Hepatocyte (in vitro differentiated cells): ENCODE results near the gene PDF. TPM values are rescaled to one million over a fixed set of nuclear protein-coding genes. Genes with fewer than 3 reads are reported as not detected.
A peak's percentile ranks its signal among the peaks of the same experiment; 100 is the strongest.
"Not testable (repeated sequence)": the region's sequence is repeated elsewhere in the genome, so short reads cannot be mapped to it uniquely, and the experiment has no call there.

Experiments used
- DNase-seq: peaks from one replicate; pipeline ENCODE4 v3.0.0-alpha.2; 2016; ENCODE audit warnings: low spot score
- H2AFZ ChIP-seq: fragments of 200-600 bp; sonication (generic); 2 replicates; pipeline ENCODE4 v1.6.0; 2016; ENCODE audit warnings: antibody characterized with exemption, mild to moderate bottlenecking
- H3K27ac ChIP-seq: fragments of 200-600 bp; sonication (generic); 2 replicates; pipeline ENCODE4 v1.5.1; 2016; ENCODE audit warnings: mild to moderate bottlenecking
- H3K27me3 ChIP-seq: fragments of 200-600 bp; sonication (generic); 2 replicates; pipeline ENCODE4 v1.6.1; 2016
- H3K36me3 ChIP-seq: fragments of 200-600 bp; sonication (generic); replicated peaks from 2 replicates; pipeline ENCODE4 v1.5.1; 2016; ENCODE audit warnings: low read depth; ENCODE audit not compliant: insufficient read depth
- H3K4me1 ChIP-seq: fragments of 200-600 bp; sonication (generic); 2 replicates; pipeline ENCODE4 v1.5.1; 2016; ENCODE audit warnings: mild to moderate bottlenecking, moderate library complexity; ENCODE audit not compliant: insufficient read depth
- H3K4me2 ChIP-seq: fragments of 200-600 bp; sonication (generic); 2 replicates; pipeline ENCODE4 v1.6.0; 2016
- H3K4me3 ChIP-seq: fragments of 200-600 bp; sonication (generic); 2 replicates; pipeline ENCODE4 v1.5.1; 2016; ENCODE audit warnings: mild to moderate bottlenecking
- H3K79me2 ChIP-seq: fragments of 200-600 bp; sonication (generic); 2 replicates; pipeline ENCODE4 v1.6.0; 2017; ENCODE audit warnings: mild to moderate bottlenecking
- H3K9me2 ChIP-seq: fragments of 200-600 bp; sonication (generic); replicated peaks from 2 replicates; pipeline ENCODE4 v1.6.0; 2017; ENCODE audit warnings: mild to moderate bottlenecking; ENCODE audit not compliant: insufficient read depth
- H3K9me3 ChIP-seq: fragments of 200-600 bp; sonication (generic); 2 replicates; pipeline ENCODE4 v1.5.1; 2016; ENCODE audit warnings: low read depth, mild to moderate bottlenecking
- H4K20me1 ChIP-seq: fragments of 200-600 bp; sonication (generic); 2 replicates; pipeline ENCODE4 v1.6.0; 2016; ENCODE audit warnings: mild to moderate bottlenecking; ENCODE audit not compliant: insufficient read depth, poor library complexity, severe bottlenecking
- CTCF ChIP-seq: fragments of 200-600 bp; sonication (generic); IDR thresholded peaks from 2 replicates; pipeline ENCODE4 v1.5.1; 2016; ENCODE audit warnings: antibody characterized with exemption, mild to moderate bottlenecking; ENCODE audit not compliant: poor library complexity
- EZH2 ChIP-seq: fragments of 200-600 bp; sonication (generic); IDR thresholded peaks from 2 replicates; pipeline ENCODE4 v1.6.1; 2016; ENCODE audit warnings: antibody characterized with exemption, mild to moderate bottlenecking, borderline replicate concordance
- EZH2phosphoT487 ChIP-seq: fragments of 200-600 bp; sonication (generic); IDR thresholded peaks from one replicate; pipeline ENCODE4 v1.6.1; 2018; ENCODE audit warnings: antibody characterized with exemption, mild to moderate bottlenecking, low read depth, moderate library complexity; ENCODE audit not compliant: unreplicated experiment, severe bottlenecking
- whole genome bisulfite sequencing: methylation state at CpG from one replicate; pipeline ENCODE4 v1.1.6; 2016; ENCODE audit warnings: low lambda C conversion rate; ENCODE audit errors: missing lambda C conversion rate; 5-methylcytosine and 5-hydroxymethylcytosine counted together
- polyA plus RNA-seq: library from polyadenylated mRNA; unstranded; fragments of >200 nt; fragmentation: Nextera tagmentation; extraction: Ambion mirVana; gene quantifications from 2 replicates; pipeline ENCODE4 v1.2.1, GENCODE V29; 2016
- total RNA-seq: library from RNA; depleted of rRNA; stranded (reverse); fragments of >200 nt; gene quantifications from 2 replicates; pipeline ENCODE4 v1.2.3, GENCODE V29; 2014

The PDF gene
- total and polyA plus RNA-seq, 2 experiments from 2014 or later, result 14.3 to 25.4 TPM

DNA sequence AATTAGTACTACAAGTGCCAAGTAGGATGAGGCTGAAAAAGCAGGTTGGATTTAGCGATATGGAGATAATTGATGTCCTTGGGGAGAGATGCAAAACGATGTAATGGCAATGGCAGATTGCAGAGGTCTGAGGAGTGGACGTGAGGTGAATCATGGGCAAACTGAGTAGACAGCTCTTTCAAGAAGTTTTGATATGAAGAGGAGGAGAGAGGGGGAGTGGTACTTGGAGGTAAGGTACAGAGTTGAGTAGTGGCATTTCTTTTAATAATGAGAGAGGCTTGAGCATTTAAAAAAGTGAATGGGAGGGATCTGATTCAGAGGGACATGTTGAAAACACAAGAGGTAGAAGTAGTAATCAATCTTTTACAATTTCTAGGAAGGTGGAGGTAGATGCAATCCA lies 37.0 kb downstream of the PDF start:
- Histone ChIP-seq H2AFZ (no peak overlapping the region), H3K79me2 (no peaks in the 10 kb centered on the region), H3K4me2 (no peak overlapping the region), H3K9me2 (no peaks in the 10 kb centered on the region), H3K4me3 (no peak overlapping the region), H3K36me3 (no peaks in the 10 kb centered on the region), H3K27me3 (no peaks in the 10 kb centered on the region), H3K27ac (no peak overlapping the region), H4K20me1 (no peaks in the 10 kb centered on the region), H3K4me1 (no peaks in the 10 kb centered on the region), H3K9me3 (no peaks in the 10 kb centered on the region)
- no peak for DNase-seq
- 98% methylated on average over 3 of the region's 3 CpGs for WGBS
- TF ChIP-seq CTCF, result no peak
- no peak for TF ChIP-seq EZH2phosphoT487
- TF ChIP-seq EZH2, result no peak

DNA sequence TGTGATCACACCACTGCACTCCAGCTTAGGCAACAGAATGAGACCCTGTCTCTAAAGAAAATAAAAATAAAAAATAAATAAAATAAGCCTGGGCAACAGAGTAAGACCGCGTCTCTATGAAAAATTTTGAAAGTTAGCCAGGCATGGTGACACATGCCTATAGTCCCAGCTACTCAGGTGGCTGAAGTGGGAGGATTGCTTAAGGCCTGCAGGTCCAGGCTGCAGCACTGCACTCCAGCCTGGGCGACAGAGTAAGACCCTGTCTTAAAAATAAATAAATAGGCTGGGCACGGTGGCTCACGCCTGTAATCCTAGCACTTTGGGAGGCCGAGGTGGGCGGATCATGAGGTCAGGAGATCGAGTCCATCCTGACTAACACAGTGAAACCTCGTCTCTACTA lies 38.7 kb downstream of the PDF start:
- not testable (repeated sequence) for H3K4me3 ChIP-seq, H3K36me3 ChIP-seq
- WGBS, result 93% methylated on average over 9 of the region's 9 CpGs

GRCh38 chr16:69286941-69287713 lies 43.3 kb downstream of the PDF start:
- Histone ChIP-seq H3K9me2 (no peaks in the 10 kb centered on the region), H3K4me1 (no peaks in the 10 kb centered on the region), H3K9me3 (no peaks in the 10 kb centered on the region), H4K20me1 (no peaks in the 10 kb centered on the region), H3K4me3 (no peak overlapping the region), H3K4me2 (no peak overlapping the region), H2AFZ (no peak overlapping the region), H3K27me3 (no peaks in the 10 kb centered on the region), H3K36me3 (no peaks in the 10 kb centered on the region), H3K79me2 (no peaks in the 10 kb centered on the region), H3K27ac (no peak overlapping the region)
- TF ChIP-seq EZH2 (no peak), CTCF (peak; percentile 85)
- DNase-seq, result peak; percentile 79
- 71% methylated on average over 13 of the region's 13 CpGs for WGBS

More for the DNA sequence above, 38.7 kb downstream of the PDF start:
- H3K9me2 ChIP-seq, H3K4me1 ChIP-seq, H4K20me1 ChIP-seq, H3K79me2 ChIP-seq, H3K27ac ChIP-seq, H3K4me2 ChIP-seq, DNase-seq, H3K27me3 ChIP-seq, H2AFZ ChIP-seq, H3K9me3 ChIP-seq: not testable (repeated sequence)

- no peaks in the 10 kb centered on the region for H3K4me1 ChIP-seq
- no peaks in the 10 kb centered on the region for H3K27me3 ChIP-seq
- H3K4me3 ChIP-seq, result no peak overlapping the region
- H3K36me3 ChIP-seq, result no peaks in the 10 kb centered on the region
- no peaks in the 10 kb centered on the region for H3K9me3 ChIP-seq
- H2AFZ ChIP-seq, result no peak overlapping the region
- H3K9me2 ChIP-seq, result no peaks in the 10 kb centered on the region
- H4K20me1 ChIP-seq, result no peaks in the 10 kb centered on the region
- no peak for DNase-seq
- no peak overlapping the region for H3K27ac ChIP-seq
- no peak overlapping the region for H3K4me2 ChIP-seq
- WGBS, result 89% methylated on average over 4 of the region's 4 CpGs
- no peak for TF ChIP-seq EZH2phosphoT487
- no peak for TF ChIP-seq CTCF
- TF ChIP-seq EZH2, result no peak
- no peaks in the 10 kb centered on the region for H3K79me2 ChIP-seq
These were observed 45.1 kb downstream of the PDF start for GRCh38 chr16:69285240-69285639.
